Frontal cortex (tissue), 4 donors: ENCODE data around the gene RAB8B. TPM values are rescaled to one million over a fixed set of nuclear protein-coding genes. Genes with fewer than 3 reads are reported as not detected.

Source experiments
- DNase-seq, 2 donors: peaks; one replicate each; pipeline ENCODE4 v3.0.0; 2012; ENCODE audit warnings: low spot score in 2 of 2
- FAIRE-seq: peaks from 2 replicates; lab custom pipeline; 2012; peaks lifted over from hg19 to GRCh38; lab: Jason Lieb, UNC
- total RNA-seq: library from RNA; depleted of rRNA; stranded (reverse); fragments of >200 nt; gene quantifications from one replicate; pipeline ENCODE4 v1.2.3, GENCODE V29; 2014
- donor health status: control.
- donor health status: control.
- donor health status: control.

RAB8B gene
- 110 TPM for total RNA-seq

DNA sequence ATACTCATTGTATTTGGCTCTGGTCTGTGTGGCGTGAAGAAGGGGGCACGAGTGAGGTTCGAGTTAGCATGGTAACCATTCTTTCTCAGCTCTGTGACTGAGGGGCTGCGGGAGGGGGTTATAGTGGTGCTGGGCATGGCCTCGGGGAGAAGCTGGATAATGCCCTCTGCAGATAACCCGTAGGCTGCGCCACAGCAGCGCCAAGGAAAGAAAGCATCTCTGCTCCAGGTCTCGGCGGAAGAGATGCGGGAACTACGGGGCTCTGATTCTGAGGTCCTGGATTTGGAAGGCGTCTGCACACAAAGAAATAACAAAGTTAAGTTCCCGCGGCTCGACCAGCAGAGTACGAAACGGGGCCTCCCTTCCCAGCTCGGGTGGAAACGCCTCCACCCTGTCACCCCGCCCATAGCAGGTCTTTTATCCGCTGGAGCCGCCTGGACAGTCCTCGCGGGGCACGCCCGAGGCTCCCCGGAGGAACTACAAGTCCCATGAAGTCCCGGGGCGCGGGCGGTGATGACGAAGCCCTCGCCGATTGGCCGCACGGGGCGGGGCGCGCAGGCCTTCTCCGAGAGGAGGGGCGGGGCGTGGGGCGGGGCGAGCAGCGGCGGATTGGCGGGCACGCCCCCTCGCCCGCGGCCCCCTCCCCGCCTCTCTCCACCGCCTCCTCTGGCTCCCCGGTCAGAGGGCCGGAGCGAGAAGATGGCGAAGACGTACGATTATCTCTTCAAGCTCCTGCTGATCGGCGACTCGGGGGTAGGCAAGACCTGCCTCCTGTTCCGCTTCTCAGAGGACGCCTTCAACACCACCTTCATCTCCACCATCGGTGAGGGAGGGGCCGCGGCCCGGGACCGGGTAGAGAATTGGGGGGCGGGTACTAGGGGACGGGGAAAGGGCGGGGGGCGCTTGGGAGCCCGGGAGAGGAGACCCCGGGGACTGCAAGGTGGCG, at the start of gene RAB8B:
Gene RAB8B, plus strand, starts transcription at position 681 of the 946 bp plus-strand sequence. Its CDS starts 19 bp downstream, at position 700.
- DNase-seq = peak; percentile 86 to 93
- no peak for FAIRE-seq

DNA sequence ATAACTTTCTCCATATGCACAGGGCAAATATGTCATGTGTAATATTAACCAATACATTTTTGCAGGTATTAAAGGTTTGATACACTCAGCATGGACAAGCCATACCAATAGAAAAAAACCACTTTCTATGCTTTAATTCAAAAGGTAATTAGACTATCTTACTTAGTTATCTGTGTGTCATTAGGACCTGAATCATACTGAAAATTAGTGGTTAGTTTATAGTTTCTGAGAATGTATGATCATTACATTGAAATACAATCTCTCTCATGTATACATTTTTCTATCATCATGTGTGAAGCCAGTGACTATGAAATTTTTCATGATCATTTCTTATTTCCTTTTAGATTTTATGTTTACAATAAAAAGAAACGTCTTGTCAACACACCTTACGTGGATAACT, 48.5 kb upstream of the RAB8B start:
- no peak for DNase-seq

DNA sequence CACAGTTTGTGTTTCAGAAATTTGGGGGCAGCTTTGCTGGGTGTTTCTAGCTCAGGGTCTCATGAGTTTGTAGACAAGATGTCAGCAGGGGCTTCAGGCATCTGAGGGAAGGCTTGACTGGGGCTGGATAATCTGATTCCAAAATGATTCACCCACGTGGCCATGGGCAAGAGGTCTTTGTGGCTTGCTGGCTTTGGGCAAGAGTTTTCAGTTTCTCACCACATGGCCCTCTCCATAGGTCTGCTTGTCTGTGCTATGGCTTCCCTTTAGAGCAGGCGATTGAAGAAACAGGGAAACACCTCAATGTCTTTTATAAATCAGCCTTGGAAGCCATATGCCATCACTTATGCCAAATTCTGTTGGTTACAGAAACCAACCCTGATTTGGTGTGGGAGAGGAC, 44.0 kb upstream of the RAB8B start:
- no peak for DNase-seq
- FAIRE-seq = no peak

More for the DNA sequence above, 48.5 kb upstream of the RAB8B start:
- no peak for FAIRE-seq

DNA sequence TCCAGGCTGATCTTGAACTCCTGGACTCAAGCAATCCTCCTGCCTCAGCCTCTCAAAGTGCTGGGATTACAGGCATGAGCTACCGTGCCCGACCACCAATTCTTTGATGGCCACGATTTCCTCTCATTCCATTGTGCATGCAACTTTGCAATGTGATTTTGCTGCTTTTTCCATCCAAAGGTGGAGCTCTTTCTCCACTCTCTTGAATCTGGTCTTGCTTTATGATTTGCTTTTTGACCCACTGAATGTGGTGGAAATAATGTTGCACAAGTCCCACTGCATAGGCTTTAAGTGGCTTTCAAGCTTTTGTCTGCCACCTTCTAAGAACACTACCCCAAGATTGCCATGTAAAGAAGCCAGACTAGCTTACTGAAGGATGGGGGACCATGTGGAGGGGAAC, 42.7 kb upstream of the RAB8B start:
- FAIRE-seq (no peak), DNase-seq (no peak)

DNA sequence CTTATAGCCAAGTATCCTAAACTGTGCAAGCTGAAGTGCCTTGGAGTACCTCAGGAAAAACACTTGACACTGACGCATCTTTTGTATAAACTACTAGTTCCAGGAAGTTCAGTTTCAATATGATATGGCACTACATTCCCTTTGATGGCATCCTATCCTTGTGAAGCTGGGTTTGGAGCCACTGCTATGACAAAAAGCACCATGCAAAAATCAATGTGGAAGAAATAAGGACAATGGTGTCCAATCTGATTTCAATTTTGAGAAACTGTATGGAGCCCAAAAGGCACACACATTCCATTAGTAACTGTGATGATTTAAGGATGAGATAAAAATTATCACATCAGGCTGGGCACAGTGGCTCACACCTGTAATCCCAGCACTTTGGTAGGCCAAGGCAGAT, 37.7 kb upstream of the RAB8B start:
- no peak for FAIRE-seq
- no peak for DNase-seq

DNA sequence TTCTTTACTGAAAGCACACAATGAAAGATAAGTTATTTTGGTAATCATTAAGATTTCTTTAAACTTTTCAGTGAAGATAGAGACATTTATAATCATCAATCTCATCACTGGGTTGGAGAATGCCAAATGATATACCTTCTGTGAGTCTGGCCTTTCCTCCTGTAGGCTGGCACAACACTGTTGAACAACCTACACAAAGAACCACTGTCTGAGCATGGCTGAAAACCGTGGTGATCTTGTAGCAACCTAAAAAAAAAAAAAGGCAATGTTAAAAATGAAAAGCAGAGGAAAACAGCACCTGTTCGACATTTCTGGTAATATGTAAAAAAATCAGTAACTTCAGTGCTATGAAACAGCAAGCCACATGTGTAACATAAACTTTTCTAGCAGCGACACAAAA, 33.9 kb upstream of the RAB8B start:
- DNase-seq = no peak
- no peak for FAIRE-seq

DNA sequence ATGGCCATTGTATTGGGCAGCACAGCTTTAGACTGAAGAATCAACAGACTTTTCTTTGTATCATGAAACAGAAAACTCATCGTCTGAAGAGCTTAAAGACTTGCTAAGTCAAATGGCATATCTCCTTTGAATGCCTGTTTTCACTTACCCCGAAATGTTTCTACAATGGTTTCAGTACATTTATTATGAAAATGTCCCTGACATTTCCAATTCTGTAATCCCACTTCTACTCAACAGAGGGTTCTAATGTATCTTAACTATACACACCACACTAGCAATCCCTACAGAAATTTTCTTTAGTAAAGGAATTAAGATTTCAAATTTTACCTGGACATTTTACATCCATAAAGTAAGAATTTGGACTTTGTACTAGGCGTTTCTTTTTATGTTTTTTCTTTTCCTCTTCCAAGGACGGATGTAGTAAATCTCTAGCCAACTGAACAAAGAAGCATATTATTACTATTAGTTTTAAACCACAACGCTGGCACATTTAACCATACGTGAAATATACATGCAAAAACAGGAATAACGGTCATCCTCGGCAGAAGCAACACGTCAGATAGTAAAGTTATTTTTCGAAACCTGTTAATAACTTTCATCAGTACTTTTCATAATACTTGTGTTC, 33.2 kb upstream of the RAB8B start:
- peak in 1 of 2 donors; percentile 19 for DNase-seq
- FAIRE-seq = no peak

DNA sequence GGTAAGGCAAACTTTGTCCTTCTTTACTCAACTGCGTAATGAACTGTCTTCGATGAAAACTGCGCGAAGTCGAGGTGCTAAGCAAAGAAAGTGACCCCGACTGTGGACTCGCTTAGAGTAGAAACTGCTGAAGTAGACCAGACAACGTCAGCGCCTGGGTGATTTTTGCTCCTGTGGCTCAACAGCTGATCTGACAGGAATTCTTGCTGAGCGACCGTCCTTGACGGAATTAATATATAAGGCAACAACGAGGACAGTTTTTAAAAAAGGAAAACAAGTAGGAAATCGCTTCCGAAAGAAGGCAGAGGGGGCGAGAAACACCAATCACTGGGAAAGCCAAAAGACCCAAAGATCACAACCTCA, 32.7 kb upstream of the RAB8B start:
- DNase-seq (peak; percentile 24 to 25), FAIRE-seq (no peak)

DNA sequence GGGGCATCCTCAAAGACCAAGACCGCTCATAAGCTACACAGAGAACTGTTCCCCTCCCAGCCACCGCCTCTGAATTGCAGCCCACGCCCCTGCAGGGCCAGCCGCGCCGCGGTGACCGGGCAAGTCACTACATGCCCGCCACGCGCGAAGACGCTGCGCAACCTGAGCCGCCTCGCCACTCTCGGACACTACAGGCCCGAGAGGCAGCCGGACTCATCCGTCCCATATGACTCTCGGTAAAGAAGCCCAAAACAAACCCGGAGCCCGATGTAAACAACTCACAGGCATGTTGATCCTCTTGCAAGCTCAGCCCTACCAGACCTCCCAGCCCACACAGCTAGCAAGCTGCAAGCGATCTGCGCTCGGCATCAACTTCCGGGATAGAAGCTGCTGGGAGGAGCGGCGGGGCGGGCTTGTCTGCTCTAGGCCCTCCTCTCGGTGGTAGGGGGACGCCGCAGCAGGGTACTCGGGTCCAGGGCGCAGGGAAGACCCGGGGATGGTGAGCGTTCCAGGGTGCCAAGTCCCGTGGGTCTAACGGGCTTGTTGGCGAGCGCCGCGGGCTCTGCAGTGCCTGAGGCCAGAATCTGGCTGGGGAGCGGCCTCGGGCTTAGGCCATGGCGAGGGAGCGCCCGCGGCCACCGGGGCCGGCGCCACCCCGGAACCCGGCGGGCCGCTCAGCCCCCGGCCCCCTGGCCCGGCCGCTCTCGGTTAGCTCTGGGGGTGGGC, 32.1 kb upstream of the RAB8B start, which contains the start of gene RPS27L:
Gene RPS27L, minus strand, starts transcription at position 360 of the 726 bp plus-strand sequence. Its CDS starts 72 bp downstream, at position 288.
- FAIRE-seq (no peak), DNase-seq (peak; percentile 79 to 82)

DNA sequence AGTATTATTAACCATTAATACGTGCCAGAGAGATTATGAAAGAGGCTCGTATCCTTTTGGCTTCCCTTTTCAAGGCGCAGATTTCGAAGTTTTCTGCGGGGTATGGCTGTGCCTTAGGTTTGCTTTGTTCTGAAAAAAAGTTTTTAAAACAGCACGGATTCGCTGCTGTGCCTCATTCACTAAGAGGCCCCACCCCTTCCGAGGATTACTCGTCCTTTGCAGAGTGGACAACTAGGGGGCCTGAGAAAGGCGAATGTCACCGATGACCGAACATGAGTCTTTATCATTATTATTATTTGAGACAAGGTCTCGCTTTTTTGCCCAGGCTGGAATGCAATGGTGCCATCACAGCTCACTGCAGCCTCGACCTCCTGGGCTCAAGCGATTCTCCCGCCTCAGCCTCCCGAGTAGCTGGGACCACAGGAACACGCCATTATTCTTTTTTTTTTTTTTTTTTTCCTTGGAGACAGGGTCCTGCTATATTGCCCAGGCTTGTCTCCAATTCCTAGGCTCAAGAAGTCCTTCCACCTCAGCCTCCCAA, 31.4 kb upstream of the RAB8B start:
- DNase-seq (peak; percentile 46), FAIRE-seq (no peak)

DNA sequence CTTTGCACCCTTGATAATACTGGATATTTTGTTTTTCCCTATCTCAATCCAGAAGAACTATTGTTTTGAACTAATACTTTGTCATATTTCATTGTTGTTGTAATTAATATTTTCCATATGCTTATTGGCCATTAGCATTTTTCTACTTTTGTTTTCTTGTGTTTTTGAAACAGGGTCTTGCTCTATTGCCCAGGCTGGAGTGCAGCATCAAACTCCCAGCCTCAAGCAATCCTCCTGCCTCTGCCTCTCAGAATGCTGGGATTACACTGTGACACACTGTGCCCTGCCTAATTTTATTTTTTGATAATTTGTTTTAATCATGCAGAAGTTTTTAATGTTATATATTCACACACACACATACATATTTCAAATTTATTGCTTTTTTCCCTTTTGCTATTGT, 28.8 kb upstream of the RAB8B start:
- no peak for DNase-seq
- no peak for FAIRE-seq

DNA sequence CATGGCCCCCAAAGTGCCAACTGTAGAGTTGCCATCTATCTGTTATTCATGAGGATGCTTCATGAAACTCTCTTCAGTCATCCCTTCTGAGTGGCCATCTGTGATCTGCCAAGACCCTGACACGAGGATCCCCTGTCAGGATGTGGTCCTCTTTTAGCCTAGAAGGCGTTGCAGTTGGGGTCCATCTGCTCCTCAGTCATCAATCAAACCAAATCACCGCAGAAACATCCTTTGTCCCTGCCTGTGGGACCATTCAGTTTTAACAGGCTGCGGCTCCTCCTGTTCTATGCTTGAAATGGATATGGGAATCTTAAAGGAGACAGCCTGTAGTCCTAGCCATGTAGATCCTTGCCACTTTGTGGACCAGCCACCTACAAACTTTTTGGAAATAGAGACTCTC, 26.2 kb upstream of the RAB8B start:
- no peak for DNase-seq
- FAIRE-seq = no peak

DNA sequence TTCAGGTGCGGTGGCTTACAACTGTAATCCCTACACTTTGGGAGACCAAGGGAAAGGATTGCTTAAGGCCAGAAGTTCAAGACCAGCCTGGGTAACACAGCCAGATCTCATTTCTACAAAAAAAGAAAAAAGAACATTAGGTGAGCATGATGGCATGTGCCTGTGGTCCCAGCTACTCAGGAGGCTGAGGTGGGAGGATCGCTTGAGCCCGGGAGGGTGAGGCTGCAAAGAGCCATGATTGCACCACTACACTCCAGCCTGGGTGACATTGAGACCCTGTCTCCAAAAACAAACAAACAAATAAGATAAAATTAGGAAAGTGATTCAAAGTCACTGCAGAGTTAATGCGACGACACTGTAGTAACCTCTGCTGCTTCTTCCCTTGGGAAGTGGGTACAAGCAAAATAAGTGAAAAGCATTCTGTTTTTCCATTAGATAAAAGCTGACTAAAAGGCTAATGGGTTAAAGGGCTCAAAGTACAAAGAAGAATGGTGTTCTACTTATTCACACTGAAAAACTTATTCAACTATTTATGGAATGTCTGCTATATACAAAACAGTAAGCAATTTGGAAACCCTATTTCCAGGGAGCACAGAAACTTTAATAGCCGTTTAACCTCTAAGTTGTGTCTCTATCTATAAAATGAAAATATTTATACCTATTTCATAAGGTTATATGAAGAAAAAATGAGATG, 24.1 kb upstream of the RAB8B start:
- no peak for FAIRE-seq
- no peak for DNase-seq

DNA sequence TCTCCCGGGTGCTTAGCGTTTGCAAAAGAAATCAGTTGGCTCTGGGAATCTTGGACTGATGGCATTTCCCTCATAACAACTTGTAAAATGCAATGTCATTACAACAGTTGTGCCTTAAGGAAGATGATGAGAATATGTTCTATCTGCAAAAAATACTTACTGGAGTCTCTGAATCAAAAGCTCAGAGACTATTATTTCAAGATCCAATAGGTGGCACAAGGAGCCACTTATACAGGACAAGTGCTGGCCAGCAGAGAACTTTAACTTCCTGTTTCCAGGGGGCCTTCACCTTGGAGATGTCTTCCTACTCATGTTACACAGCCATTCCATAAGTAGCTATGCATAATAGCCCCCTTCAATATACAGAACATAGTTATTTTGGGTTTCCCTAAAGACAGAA, 23.2 kb upstream of the RAB8B start:
- no peak for FAIRE-seq
- no peak for DNase-seq

DNA sequence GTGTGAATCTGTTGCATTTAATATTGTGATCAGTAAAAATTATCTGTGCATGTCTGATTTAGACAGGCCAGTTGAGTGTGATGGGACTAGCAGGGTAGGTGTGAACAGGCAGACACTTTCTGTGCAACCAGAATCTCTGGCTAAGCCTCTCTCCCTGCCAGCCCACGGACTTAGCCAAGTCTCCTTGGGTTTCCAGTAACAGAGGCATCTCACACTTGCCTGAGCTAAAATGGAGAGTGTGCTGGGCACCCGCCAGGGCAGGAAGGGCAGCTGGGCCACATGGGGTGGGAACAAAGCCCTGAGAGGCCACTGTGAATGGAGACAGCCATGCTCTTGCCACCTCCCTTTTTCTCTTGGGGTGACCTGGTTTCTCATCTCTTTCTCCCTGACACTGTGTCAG, 19.6 kb upstream of the RAB8B start:
- DNase-seq = no peak
- no peak for FAIRE-seq

DNA sequence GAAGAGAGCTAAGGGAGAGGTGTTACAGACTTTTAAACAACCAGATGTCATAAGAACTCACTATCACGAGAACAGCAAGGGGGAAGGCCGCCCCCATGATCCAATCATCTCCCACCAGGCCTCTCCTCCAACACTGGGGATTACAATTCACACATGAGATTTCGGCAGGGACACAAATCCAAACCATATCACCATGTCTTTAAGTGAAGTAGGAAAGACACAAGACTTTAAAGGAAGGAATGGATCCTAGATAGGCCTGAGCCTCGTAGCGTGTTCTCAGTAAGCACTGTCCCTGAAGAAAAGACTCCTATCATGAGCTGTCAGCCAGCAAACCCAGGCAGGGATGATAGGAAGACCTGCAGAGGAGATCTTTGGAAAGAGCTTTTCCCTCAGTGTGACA, 17.0 kb upstream of the RAB8B start:
- FAIRE-seq (no peak), DNase-seq (no peak)

DNA sequence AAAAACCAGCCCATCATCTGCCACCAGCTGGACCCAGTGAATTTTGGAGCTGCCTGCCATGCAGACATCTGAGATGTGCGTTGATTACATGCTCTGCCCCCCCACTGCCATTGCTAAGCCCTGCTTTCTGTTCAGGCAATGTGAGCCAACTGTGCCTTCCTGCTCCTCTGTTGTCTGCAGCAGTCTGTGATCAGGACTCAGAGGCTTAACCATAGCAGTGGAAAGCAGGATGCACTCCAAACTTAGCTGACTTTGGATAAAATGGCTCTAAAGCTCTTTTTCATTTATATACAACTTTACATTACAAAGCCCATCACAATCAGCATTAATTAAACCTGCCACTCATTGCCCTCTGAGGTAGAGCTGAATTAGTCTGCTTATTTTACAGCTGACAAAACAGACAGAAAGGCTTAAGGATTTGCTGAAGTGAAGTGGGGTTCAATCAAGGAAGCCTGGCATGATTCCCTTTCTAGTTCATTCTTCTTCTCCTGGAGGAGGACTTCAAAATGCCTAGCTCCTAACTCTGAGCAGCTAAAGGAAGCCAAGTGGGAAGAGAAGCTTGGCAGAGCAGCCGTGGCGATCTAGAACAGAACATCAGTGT, 16.5 kb upstream of the RAB8B start:
- no peak for FAIRE-seq

DNA sequence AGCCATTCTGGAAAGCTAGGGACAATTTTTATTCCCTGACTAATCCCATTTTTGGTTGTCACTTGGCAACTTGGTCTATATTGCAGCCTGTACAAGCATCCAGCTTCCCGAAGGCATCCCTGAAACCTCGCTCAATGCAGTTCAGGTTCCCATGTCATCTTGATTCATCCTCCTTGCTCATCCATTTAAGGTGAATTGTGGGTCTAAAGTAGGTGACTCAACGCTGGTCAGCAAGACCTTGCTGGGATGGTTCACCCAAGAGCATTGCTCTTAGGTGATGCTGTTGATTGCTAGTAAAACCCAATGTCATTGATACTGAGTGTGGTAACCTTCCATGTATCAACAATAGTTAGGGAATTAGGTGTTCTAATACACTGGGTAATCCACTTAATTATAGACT, 13.1 kb upstream of the RAB8B start:
- FAIRE-seq = no peak
- DNase-seq = no peak

More for the DNA sequence above, 16.5 kb upstream of the RAB8B start:
- DNase-seq = no peak

DNA sequence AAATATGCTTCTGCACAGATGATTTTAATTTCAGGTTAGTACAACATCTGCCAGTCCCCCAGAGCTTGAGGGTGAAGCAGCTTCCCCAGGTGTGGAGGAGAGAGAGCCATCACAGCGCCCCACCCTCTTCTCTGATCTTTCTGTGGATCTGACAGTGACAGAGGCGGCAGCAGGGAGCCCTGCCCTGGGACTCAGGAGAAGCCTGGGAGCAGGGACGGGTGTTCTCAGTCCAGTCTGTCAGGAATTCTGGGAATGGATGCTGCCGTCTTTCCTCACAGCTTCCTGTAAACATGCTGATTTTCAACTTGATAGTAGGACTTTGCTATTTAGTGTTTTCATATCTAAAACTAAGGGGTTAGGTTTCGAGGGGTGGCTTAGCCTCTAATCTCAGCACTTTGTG, 11.4 kb upstream of the RAB8B start:
- no peak for FAIRE-seq
- no peak for DNase-seq
